HCT116 (cell line): ENCODE results near the gene SERTAD2.

Experiments used
- CTCF ChIP-seq, 3 experiments: fragments of 200-600 bp in 1 of 3; sonication (generic) in 1 of 3; IDR thresholded peaks in 2 of 3; conservative IDR thresholded peaks in 1 of 3; 2 replicates each; pipeline ENCODE4 v1.5.1; 2012 to 2017; ENCODE audit warnings: low read depth in 2 of 3, low read length in 2 of 3, antibody characterized with exemption in 1 of 3, borderline replicate concordance in 1 of 3, control low read depth in 1 of 3, mild to moderate bottlenecking in 1 of 3, mixed read lengths in 1 of 3, mixed run types in 1 of 3, moderate library complexity in 1 of 3; ENCODE audit not compliant: insufficient read depth in 1 of 3
- EGR1 ChIP-seq: IDR thresholded peaks from 2 replicates; pipeline ENCODE4 v1.6.1; 2012; ENCODE audit warnings: low read depth
- MAX ChIP-seq: IDR thresholded peaks from 2 replicates; pipeline ENCODE4 v1.6.1; 2012
- POLR2AphosphoS5 ChIP-seq: IDR thresholded peaks from 2 replicates; pipeline ENCODE4 v1.6.1; 2011; ENCODE audit warnings: mild to moderate bottlenecking, low read depth, low read length, moderate library complexity
- ZNF274 ChIP-seq: fragments of 200-500 bp; sonication (Bioruptor generic); IDR thresholded peaks from 2 replicates; pipeline ENCODE4 v1.6.1; 2014; ENCODE audit warnings: mild to moderate bottlenecking, low read depth, low read length, inconsistent platforms

DNA sequence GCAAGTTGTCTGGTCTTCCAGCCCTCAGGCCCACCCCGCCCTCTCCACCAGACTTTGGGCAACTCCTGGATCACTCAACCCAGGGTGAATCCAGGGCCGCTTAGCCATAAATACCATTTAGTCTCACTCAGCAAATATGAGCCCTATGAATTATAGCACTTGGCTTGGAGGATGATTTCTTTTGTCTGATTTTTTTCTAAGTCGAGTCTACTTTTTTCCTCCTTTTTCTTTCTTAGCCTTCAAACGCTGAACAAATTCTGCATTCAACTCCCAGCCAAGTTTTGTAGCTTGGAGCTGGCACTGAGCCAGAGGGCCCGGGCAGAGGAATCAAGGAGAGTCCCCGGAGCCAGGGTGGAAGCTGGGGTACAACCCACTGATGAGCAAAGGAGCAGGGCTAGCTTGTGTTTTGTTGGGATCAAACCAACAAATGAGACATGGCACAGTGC lies 48.7 kb downstream of the SERTAD2 start:
- TF ChIP-seq CTCF (IDR thresholded peaks at IDR 0.05 in 2 of 3, conservative IDR thresholded peaks at IDR 0.05 in 1 of 3; ENCODE audit: borderline replicate concordance in 1 of 3, insufficient read depth in 1 of 3, low read depth in 2 of 3, low read length in 2 of 3) (no peak), ZNF274 (no peak), EGR1 (no peak), POLR2AphosphoS5 (no peak), MAX (no peak)
